Activated CD4-positive, alpha-beta T cell treated with anti-CD3 and anti-CD28 coated beads, Interleukin-10, Interleukin-2, amounts not matched to agents 100 ng/mL and 50 ng/mL, durations not matched to agents 16 hours and 8 hours (primary cell): ENCODE data around the gene FAM83G.

ENCODE experiments used
- DNase-seq: peaks from one replicate; pipeline ENCODE4 v3.0.0-alpha.2; 2020

The FAM83G gene

GRCh38 chr17:18986541-18987229, 17.9 kb downstream of the FAM83G start:
- DNase-seq, result no peak

GRCh38 chr17:18985475-18985874, 19.1 kb downstream of the FAM83G start:
- no peak for DNase-seq

GRCh38 chr17:18984273-18985114, 20.1 kb downstream of the FAM83G start:
- DNase-seq, result no peak

- DNase-seq, result no peak
Measured at GRCh38 chr17:18981642-18982424, 22.7 kb downstream of the FAM83G start.

- no peak for DNase-seq
Measured at GRCh38 chr17:18981335-18981641, 23.3 kb downstream of the FAM83G start.

GRCh38 chr17:18980682-18981334, 23.8 kb downstream of the FAM83G start:
- DNase-seq, result no peak

- no peak for DNase-seq
Measured at GRCh38 chr17:18978655-18979054, 25.9 kb downstream of the FAM83G start.

GRCh38 chr17:18978050-18978449, 26.5 kb downstream of the FAM83G start:
- no peak for DNase-seq

- DNase-seq, result no peak
Measured at GRCh38 chr17:18977646-18978045, 26.9 kb downstream of the FAM83G start.

GRCh38 chr17:18977021-18977420, 27.5 kb downstream of the FAM83G start:
- no peak for DNase-seq

GRCh38 chr17:18976201-18976600, 28.4 kb downstream of the FAM83G start:
- no peak for DNase-seq

GRCh38 chr17:18975597-18975996, 29.0 kb downstream of the FAM83G start:
- no peak for DNase-seq

GRCh38 chr17:18974407-18975149, 30.0 kb downstream of the FAM83G start:
- peak; percentile 46 for DNase-seq

GRCh38 chr17:18971801-18972200, 32.8 kb downstream of the FAM83G start:
- no peak for DNase-seq

- DNase-seq, result no peak
Measured at GRCh38 chr17:18970582-18971480, 33.7 kb downstream of the FAM83G start.

- DNase-seq, result no peak
Measured at GRCh38 chr17:18968945-18969887, 35.3 kb downstream of the FAM83G start.

GRCh38 chr17:18968345-18968744, 36.2 kb downstream of the FAM83G start:
- no peak for DNase-seq

- DNase-seq, result no peak
Measured at GRCh38 chr17:18967916-18968315, 36.6 kb downstream of the FAM83G start.

- no peak for DNase-seq
Measured at GRCh38 chr17:18966831-18967624, 37.5 kb downstream of the FAM83G start.
